Stimulated activated CD8-positive, alpha-beta memory T cell treated with anti-CD3 and anti-CD28 coated beads, Interleukin-12 subunit alpha, Interleukin-12 subunit beta, amount 100 ng/mL, for 1 hour (primary cell): ENCODE measurements around the gene NEIL1.
"Not testable (repeated sequence)": the region's sequence is repeated elsewhere in the genome, so short reads cannot be mapped to it uniquely, and the experiment has no call there.

Experiments
- DNase-seq: peaks from one replicate; pipeline ENCODE4 v3.0.0-alpha.2; 2020; ENCODE audit warnings: low read depth

Gene NEIL1

DNA sequence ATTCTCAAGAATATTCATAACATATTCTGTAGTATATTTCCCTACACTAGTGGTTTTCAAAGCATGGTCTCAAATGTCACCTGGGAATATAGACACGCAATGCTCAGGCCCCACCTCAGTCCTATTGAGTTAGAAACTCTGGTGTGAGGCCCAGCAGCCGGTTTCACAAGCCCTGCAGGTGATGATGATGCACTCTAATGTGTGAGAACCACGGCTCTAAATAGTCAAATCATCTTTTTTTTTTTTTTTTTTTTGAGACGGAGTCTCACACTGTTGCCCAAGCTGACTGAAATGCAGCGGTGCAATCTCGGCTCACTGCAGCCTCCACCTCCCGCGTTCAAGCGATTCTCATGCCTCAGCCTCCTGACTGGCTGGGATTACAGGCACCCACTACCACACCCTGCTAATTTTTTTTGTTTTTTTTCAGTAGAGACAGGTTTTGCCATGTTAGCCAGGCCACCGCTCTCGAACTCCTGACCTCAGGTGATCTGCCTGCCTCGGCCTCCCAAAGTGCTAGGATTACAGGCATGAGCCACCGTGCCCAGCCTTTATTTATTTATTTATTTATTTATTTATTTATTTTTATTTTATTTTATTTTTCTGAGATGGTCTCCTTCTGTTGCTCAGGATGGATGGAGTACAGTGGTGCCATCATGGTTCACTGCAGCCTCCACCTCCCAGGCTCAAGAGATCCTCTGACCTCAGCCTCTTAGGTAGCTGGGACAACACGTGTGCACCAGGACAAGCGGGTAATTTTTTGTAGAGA, 13.0 kb upstream of the NEIL1 start:
- not testable (repeated sequence) for DNase-seq

DNA sequence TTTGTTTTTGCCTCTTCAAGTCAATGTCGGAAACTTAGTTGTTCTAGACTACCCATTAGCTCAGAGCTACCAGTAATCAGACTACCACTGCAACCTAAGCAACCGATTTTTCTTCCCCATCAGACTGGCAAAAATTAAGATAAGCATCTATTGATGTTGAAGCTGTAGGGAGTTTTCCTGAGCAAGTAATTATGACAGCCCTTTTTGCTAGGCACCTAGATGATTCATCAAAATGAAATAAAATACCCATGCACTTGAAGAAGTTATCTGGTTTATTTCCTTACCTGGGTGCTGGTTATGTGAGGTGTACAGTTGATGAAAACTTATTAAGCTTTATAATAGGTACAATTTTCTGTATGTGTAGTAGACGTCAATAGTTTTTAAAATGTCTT, 11.5 kb upstream of the NEIL1 start:
- DNase-seq, result no peak

DNA sequence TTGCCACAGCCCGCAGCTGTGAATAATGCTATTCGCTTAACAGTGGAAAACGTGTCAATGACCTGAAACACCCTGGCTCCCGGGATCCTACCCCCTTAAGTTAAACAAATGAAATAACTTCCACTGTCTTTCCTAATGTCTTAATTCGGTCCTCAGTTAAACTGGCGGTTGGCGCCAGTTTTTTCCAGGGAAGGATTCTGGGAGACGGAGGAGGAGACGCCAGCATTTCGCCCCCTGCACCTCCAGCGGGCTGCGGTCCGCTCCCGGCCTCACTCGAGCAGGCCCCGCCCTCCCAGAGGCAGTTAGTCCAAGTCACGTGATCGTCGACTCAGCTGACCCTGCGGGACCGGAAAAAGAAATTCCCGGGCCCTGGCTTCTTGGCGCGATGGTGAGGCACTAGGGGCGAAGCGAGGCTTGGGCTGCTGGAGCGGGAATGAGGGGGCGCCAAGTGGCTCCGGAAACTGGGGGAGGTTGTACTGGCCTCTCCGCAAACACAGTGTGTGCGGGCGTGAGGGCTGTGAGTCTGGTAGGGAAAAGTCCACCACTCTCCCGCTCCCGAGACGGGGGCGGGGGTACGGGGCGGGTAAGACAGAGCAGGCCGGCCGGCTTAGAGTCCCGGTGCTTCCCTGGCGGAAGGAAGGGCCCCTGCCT, 11.0 kb upstream of the NEIL1 start, which contains the start of gene COMMD4:
Gene COMMD4, plus strand, starts transcription at position 359 of the 651 bp plus-strand sequence. Its CDS starts 27 bp downstream, at position 386.
- peak; percentile 42 for DNase-seq

DNA sequence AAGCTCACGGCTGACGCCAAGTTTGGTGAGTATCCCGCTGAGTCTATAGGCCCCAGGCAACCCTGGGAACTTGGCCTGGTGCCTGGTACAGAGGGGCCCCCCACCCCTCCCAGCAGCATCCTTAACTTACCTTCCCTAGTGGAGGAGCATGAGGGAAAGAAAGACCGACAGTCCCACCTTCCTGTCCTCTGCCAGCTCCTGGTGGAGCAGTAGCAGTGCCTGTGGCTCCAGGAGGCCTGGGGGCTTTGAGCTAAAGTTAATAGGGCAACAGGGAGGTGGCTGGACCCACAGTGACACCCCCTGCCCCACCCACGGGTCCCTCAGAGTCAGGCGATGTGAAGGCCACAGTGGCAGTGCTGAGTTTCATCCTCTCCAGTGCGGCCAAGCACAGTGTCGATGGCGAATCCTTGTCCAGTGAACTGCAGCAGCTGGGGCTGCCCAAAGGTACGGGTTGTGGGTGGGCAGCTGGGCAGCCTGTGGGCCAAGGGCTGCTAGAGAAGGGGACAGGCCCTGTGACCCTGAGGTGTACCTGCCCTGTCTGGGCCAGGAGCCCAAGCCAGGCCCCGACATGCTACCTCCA, 8.1 kb upstream of the NEIL1 start:
- no peak for DNase-seq

GRCh38 chr15:75339531-75340240, 7.2 kb upstream of the NEIL1 start:
- no peak for DNase-seq

GRCh38 chr15:75342221-75342620, 4.6 kb upstream of the NEIL1 start:
- no peak for DNase-seq

GRCh38 chr15:75343953-75344352, 2.9 kb upstream of the NEIL1 start:
- DNase-seq, result not testable (repeated sequence)

- no peak for DNase-seq
Measured at GRCh38 chr15:75347222-75348033, 589 bp downstream of the NEIL1 start.

DNA sequence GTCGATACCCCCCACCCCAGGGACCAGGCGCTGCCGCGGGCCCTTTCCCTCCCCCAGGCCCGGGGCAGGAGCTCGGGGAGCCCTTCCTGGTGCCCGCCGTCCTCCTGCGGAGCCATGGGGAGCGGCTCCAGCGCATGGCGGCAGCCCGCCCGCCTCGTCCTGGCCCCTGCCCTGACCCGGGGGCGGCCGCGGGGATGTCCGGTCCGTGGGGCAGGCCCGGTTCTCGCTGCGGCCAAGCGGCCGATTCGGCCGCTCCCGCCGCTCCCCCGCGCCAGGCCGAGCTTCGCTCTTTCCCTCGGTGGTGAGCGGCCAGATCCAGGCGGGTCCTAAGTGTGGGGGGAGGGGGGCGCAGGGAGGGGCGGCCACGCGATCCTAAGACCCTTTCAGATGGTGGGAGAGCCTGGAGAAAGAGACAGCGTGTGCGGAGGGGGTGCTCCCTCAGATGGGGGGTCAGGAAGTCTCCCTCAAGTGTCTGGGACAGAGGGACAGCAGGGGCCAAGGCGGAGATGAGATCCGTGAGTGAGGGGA, 1.3 kb downstream of the NEIL1 start:
- DNase-seq, result no peak

DNA sequence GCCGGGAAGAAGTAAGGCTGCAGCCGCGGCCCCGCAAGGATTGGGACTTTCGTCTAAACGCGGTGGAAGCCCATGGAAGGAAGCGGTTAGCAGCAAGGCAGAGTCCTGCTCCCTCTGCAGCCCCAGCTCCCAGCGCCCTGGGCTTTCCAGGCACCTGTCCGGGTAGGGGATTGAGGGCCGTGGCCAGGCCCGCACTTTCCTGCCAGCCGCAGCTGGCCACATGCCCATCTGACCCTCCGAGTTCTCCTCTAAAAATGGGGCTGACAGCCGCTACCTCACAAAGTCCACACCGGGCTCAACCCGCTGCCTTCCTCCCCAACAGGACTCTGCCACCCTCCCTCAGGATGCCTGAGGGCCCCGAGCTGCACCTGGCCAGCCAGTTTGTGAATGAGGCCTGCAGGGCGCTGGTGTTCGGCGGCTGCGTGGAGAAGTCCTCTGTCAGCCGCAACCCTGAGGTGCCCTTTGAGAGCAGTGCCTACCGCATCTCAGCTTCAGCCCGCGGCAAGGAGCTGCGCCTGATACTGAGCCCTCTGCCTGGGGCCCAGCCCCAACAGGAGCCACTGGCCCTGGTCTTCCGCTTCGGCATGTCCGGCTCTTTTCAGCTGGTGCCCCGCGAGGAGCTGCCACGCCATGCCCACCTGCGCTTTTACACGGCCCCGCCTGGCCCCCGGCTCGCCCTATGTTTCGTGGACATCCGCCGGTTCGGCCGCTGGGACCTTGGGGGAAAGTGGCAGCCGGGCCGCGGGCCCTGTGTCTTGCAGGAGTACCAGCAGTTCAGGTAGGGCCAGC, 1.9 kb downstream of the NEIL1 start:
- no peak for DNase-seq

DNA sequence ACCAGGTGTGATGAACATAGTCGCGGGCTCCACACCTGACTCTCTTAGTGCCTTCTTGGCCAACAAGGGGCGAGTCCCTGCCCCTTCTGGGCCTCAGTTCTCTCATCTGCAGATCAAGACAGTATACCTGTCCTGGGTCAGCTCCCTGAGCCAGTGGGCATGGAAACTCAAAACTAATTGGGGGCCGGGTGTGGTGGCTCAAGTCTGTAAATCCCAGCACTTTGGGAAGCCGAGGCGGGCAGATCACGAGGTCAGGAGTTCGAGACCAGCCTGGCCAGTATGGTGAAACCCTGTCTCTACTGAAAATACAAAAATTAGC, 2.5 kb downstream of the NEIL1 start:
- DNase-seq, result not testable (repeated sequence)

DNA sequence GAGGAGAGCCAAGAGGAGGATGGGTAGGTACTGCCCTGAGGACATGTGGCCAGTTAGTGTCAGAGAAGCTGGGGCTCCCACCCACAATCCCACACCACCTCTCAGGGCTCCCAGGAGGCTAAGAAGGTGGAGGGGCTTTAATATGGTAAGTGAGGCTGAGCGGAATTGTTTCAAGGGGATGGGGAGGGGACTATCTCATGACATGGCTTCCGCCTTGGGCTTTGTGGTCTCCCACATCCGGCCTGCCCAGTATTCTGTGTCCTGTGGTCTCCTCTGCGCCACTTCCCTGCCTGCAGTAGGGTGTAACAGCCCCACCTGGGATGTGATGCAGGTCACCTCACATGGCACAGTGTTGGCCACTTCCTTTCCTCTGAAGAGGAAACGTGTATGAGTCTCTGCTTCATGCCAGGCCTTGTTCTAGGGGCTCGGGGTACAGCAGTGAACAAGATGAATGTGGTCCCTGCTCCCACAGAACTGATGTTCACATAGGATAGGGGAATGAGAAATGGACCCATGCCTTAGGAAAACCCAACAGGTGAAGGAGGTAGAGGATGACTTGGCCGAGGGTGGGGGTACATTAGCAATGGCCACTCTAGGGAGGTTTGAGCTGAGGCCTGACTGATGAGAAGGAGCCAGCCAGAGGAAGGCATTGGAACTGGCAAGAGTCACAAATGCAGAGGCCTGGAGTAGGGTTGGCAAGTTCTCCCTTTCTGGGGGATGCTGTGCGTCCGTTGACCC, 3.2 kb downstream of the NEIL1 start:
- DNase-seq, result peak; percentile 49

- DNase-seq, result no peak
Measured at GRCh38 chr15:75350601-75351361, 3.9 kb downstream of the NEIL1 start.

- no peak for DNase-seq
Measured at GRCh38 chr15:75352186-75353080, 5.6 kb downstream of the NEIL1 start.

DNA sequence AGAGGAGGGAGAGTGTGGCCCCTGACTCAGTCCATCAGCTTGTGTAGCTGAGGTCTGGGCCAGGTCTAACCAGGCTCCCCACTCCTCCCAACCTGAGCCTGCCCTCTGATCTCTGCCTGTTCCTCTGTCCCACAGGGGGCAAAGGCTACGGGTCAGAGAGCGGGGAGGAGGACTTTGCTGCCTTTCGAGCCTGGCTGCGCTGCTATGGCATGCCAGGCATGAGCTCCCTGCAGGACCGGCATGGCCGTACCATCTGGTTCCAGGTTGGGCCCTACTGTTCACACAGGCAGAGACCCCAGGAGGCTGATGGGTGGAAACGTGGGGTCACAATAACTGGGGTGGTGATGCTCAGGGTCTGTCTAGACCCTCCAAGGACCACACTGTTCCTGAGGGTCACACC, 6.8 kb downstream of the NEIL1 start:
- DNase-seq, result no peak

- no peak for DNase-seq
Measured at GRCh38 chr15:75354454-75354853, 7.6 kb downstream of the NEIL1 start.

GRCh38 chr15:75355369-75355768, 8.5 kb downstream of the NEIL1 start:
- DNase-seq, result no peak

- no peak for DNase-seq
Measured at GRCh38 chr15:75356006-75356405, 9.2 kb downstream of the NEIL1 start.
